ENCODE data around the gene PELI2. TPM values are rescaled to one million over a fixed set of nuclear protein-coding genes. Genes with fewer than 3 reads are reported as not detected.

The PELI2 gene
- total and polyA plus RNA-seq, 2 experiments from 2014 or later = 4.3 to 16.1 TPM

GRCh38 chr14:56235388-56235787 lies 117.2 kb downstream of the PELI2 start:
- WGBS (ENCODE audit: low lambda C conversion rate, missing lambda C conversion rate) = 64% methylated on average over 4 of the region's 4 CpGs
- no peaks in the 10 kb centered on the region for H3K4me1 ChIP-seq (ENCODE audit: insufficient read depth)
- no peak overlapping the region for H3K27ac ChIP-seq

DNA sequence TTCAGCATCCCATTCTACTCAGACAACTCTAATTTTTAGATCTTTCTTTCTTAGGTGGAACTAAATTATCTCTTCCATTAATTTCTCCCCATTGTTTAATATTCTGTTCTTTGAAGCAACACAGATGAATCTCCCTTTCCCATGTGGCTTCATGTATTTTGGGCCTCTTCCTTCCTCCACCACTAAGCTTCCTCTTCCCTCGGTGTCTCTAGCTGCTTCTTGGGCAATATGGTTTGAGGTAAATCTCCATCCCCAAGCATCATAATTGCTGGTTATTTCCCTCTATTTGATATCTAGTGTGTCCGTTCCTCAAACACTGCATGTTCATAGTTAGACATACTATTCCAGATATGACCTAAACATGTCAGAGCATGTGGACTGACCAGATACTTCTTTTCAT lies 119.2 kb downstream of the PELI2 start:
- Histone ChIP-seq H3K4me1 (ENCODE audit: insufficient read depth) (no peaks in the 10 kb centered on the region), H3K9me2 (replicated peaks; ENCODE audit: insufficient read depth) (no peaks in the 10 kb centered on the region), H4K20me1 (ENCODE audit: insufficient read depth, poor library complexity, severe bottlenecking) (no peaks in the 10 kb centered on the region), H3K36me3 (replicated peaks; ENCODE audit: insufficient read depth, low read depth) (no peaks in the 10 kb centered on the region), H3K9me3 (ENCODE audit: low read depth) (no peaks in the 10 kb centered on the region), H3K27ac (no peak overlapping the region), H3K79me2 (no peaks in the 10 kb centered on the region), H3K4me3 (no peak overlapping the region), H3K27me3 (no peaks in the 10 kb centered on the region), H3K4me2 (no peak overlapping the region), H2AFZ (no peak overlapping the region)
- no peak for TF ChIP-seq EZH2 (IDR thresholded peaks at IDR 0.05; ENCODE audit: borderline replicate concordance)
- TF ChIP-seq EZH2phosphoT487 (IDR thresholded peaks at IDR 0.05; ENCODE audit: low read depth, severe bottlenecking, unreplicated experiment) = no peak
- TF ChIP-seq CTCF (IDR thresholded peaks at IDR 0.05; ENCODE audit: poor library complexity) = no peak
- 52% methylated on average over 2 of the region's 2 CpGs for WGBS (ENCODE audit: low lambda C conversion rate, missing lambda C conversion rate)
- no peak for DNase-seq (ENCODE audit: low spot score)

More at GRCh38 chr14:56235388-56235787, 117.2 kb downstream of the PELI2 start:
- Histone ChIP-seq H4K20me1 (ENCODE audit: insufficient read depth, poor library complexity, severe bottlenecking) (no peaks in the 10 kb centered on the region), H3K9me3 (ENCODE audit: low read depth) (no peaks in the 10 kb centered on the region), H3K4me3 (no peak overlapping the region), H2AFZ (no peak overlapping the region), H3K9me2 (replicated peaks; ENCODE audit: insufficient read depth) (no peaks in the 10 kb centered on the region), H3K79me2 (no peaks in the 10 kb centered on the region), H3K27me3 (no peaks in the 10 kb centered on the region), H3K4me2 (no peak overlapping the region), H3K36me3 (replicated peaks; ENCODE audit: insufficient read depth, low read depth) (no peaks in the 10 kb centered on the region)
- TF ChIP-seq CTCF (IDR thresholded peaks at IDR 0.05; ENCODE audit: poor library complexity) (no peak), EZH2 (IDR thresholded peaks at IDR 0.05; ENCODE audit: borderline replicate concordance) (no peak)
- DNase-seq (ENCODE audit: low spot score) = no peak

DNA sequence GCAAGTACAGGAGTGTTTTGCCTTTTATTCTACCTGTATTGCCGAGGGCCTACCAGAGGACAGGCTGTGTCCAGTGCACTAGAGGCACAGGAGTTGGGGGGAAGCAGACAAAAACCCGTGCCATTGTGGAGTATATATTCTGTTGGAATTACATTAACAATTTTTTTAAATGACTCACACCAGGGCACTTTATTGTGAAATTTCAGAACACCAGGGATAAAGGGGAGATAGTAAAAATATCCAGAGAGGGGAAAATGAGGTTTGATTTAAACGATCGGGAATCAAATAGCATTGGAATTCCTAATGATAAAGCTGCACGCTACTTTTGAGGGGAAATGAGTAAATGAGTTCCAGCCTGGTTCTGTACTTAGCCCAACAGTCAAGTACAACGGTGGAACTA lies 123.2 kb downstream of the PELI2 start:
- no peaks in the 10 kb centered on the region for H3K4me1 ChIP-seq (ENCODE audit: insufficient read depth)
- TF ChIP-seq EZH2 (IDR thresholded peaks at IDR 0.05; ENCODE audit: borderline replicate concordance) (no peak), CTCF (IDR thresholded peaks at IDR 0.05; ENCODE audit: poor library complexity) (no peak), EZH2phosphoT487 (IDR thresholded peaks at IDR 0.05; ENCODE audit: low read depth, severe bottlenecking, unreplicated experiment) (no peak)
- H3K27me3 ChIP-seq = no peaks in the 10 kb centered on the region
- no peak overlapping the region for H3K4me2 ChIP-seq
- H2AFZ ChIP-seq = no peak overlapping the region
- H3K36me3 ChIP-seq (replicated peaks; ENCODE audit: insufficient read depth, low read depth) = no peaks in the 10 kb centered on the region
- no peak overlapping the region for H3K27ac ChIP-seq
- no peaks in the 10 kb centered on the region for H3K9me3 ChIP-seq (ENCODE audit: low read depth)
- 91% methylated on average over 6 of the region's 6 CpGs for WGBS (ENCODE audit: low lambda C conversion rate, missing lambda C conversion rate)
- no peaks in the 10 kb centered on the region for H3K9me2 ChIP-seq (replicated peaks; ENCODE audit: insufficient read depth)
- no peaks in the 10 kb centered on the region for H4K20me1 ChIP-seq (ENCODE audit: insufficient read depth, poor library complexity, severe bottlenecking)
- H3K4me3 ChIP-seq = no peak overlapping the region
- DNase-seq (ENCODE audit: low spot score) = no peak
- no peaks in the 10 kb centered on the region for H3K79me2 ChIP-seq

DNA sequence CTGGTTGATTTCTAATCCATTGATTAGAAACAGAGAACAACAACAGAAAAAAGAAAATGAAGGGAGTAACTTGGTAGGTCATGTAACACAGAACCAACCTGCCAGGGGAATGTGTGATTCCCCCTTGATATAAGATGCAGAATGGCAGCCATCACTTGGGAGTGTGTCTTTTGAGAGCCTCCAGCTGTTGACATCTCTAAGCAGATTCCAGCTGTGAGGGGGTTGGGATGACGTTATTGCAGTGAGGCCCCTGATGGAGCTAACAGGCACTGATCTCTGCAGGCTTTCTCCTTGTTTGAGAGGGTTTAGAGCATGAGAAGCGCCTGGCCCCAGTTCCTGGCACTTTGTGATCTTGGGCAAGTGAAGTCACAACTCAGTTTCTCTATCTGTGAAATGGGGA lies 124.9 kb downstream of the PELI2 start:
- H3K36me3 ChIP-seq (replicated peaks; ENCODE audit: insufficient read depth, low read depth) = no peaks in the 10 kb centered on the region
- no peak overlapping the region for H3K27ac ChIP-seq
- H2AFZ ChIP-seq = no peak overlapping the region
- WGBS (ENCODE audit: low lambda C conversion rate, missing lambda C conversion rate) = 72% methylated on average over 2 of the region's 2 CpGs
- no peaks in the 10 kb centered on the region for H4K20me1 ChIP-seq (ENCODE audit: insufficient read depth, poor library complexity, severe bottlenecking)
- H3K4me3 ChIP-seq = no peak overlapping the region
- no peak for DNase-seq (ENCODE audit: low spot score)
- H3K27me3 ChIP-seq = no peaks in the 10 kb centered on the region
- H3K9me2 ChIP-seq (replicated peaks; ENCODE audit: insufficient read depth) = no peaks in the 10 kb centered on the region
- H3K4me1 ChIP-seq (ENCODE audit: insufficient read depth) = no peaks in the 10 kb centered on the region
- H3K9me3 ChIP-seq (ENCODE audit: low read depth) = no peaks in the 10 kb centered on the region
- no peaks in the 10 kb centered on the region for H3K79me2 ChIP-seq
- no peak for TF ChIP-seq EZH2phosphoT487 (IDR thresholded peaks at IDR 0.05; ENCODE audit: low read depth, severe bottlenecking, unreplicated experiment)
- TF ChIP-seq CTCF (IDR thresholded peaks at IDR 0.05; ENCODE audit: poor library complexity) = no peak
- no peak for TF ChIP-seq EZH2 (IDR thresholded peaks at IDR 0.05; ENCODE audit: borderline replicate concordance)
- no peak overlapping the region for H3K4me2 ChIP-seq

Measured in hepatocyte (in vitro differentiated cells).